Fibroblast of mammary gland (primary cell): Measurements from ENCODE around the gene RBMS3.
"Not testable (repeated sequence)": the region's sequence is repeated elsewhere in the genome, so short reads cannot be mapped to it uniquely, and the experiment has no call there.

Source experiments
- DNase-seq: peaks from one replicate; pipeline ENCODE4 v3.0.0-alpha.2; 2010; ENCODE audit warnings: low read depth
- H3K4me3 ChIP-seq: 2 replicates; pipeline ENCODE4 v1.5.1; 2011; ENCODE audit warnings: low read depth, mild to moderate bottlenecking, low read length, moderate library complexity; ENCODE audit not compliant: control insufficient read depth
- TF ChIP-seq, protein P1 (sequence below): conservative IDR thresholded peaks from 2 replicates; pipeline ENCODE4 v1.5.1; 2011; ENCODE audit warnings: low read depth, low read length, inconsistent platforms; ENCODE audit not compliant: control insufficient read depth, insufficient read depth

RBMS3 gene

DNA sequence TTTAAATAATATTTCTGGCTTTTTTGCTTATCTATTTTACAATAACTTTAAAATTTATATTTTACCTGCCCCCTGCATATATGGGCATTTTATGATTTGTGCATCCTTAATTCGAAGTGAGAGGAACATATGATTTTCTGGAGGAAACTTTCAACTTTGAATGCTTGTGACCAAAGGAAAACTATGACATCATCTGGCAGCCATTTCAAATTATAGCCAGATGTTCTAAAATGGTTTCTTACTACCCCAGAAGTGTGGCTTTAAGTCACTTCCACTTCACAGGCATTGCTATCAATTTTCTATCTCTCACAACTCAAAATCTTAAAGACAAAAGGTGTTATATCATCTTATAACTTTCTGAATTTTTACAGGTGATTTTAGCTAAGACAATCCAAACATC lies 508.8 kb downstream of the RBMS3 start:
- DNase-seq = peak; percentile 64
- H3K4me3 ChIP-seq = no peak overlapping the region
- TF ChIP-seq, protein P1, sequence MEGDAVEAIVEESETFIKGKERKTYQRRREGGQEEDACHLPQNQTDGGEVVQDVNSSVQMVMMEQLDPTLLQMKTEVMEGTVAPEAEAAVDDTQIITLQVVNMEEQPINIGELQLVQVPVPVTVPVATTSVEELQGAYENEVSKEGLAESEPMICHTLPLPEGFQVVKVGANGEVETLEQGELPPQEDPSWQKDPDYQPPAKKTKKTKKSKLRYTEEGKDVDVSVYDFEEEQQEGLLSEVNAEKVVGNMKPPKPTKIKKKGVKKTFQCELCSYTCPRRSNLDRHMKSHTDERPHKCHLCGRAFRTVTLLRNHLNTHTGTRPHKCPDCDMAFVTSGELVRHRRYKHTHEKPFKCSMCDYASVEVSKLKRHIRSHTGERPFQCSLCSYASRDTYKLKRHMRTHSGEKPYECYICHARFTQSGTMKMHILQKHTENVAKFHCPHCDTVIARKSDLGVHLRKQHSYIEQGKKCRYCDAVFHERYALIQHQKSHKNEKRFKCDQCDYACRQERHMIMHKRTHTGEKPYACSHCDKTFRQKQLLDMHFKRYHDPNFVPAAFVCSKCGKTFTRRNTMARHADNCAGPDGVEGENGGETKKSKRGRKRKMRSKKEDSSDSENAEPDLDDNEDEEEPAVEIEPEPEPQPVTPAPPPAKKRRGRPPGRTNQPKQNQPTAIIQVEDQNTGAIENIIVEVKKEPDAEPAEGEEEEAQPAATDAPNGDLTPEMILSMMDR = no peak

DNA sequence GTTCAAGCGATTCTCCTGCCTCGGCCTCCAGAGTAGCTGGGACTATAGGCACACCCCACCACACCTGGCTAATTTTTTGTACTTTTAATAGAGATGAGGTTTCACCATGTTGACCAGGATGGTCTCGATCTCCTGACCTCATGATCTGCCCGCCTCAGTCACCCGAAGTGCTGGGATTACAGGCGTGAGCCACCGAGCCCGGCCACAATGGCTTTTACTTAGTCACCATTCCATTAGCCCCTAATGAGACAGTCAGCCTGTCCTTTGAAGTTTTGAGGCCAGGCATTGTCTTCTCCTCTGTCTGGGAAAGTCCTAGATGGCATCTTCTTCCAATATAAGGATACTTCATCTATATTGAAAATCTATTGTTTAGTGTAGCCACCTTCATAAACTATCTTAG lies 515.9 kb downstream of the RBMS3 start:
- TF ChIP-seq, protein P1 = no peak
- DNase-seq = no peak
- no peak overlapping the region for H3K4me3 ChIP-seq

DNA sequence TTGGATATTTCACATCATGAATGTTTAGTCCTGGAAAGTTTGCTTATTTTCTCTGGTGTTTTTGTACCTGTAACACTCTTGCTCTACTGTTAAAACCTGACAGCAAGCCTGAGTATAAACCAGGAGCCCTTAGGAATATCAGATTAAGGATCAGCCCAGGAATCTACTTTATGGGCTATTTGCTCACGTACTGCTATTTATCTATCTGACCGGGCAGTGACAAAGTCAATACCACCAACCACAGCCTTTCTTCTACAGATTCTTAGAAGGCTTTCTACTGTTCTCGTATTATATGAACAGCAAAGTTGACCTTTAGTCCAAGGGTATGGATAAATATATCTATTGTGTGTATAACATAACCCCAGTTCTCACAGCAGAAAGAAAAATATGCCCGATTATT lies 521.2 kb downstream of the RBMS3 start:
- TF ChIP-seq, protein P1 = no peak
- DNase-seq = no peak
- no peak overlapping the region for H3K4me3 ChIP-seq

DNA sequence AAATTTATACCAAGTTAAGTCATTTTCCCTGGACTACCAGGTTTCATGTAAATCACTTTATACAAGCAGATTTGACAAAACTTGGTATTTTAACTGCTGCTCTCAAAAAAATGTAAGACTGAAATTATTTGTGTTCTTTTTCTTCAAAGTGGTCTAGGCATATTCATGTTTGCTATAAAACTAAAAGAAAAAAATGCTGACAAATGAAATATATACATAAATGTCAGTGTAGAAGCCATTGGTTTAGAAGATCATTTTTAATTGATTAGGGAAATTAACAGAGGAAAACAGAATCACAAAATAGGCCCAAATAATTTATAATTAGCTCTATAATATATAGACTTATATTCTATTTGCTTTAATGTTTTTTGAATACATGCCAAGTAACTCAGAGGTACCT lies 523.2 kb downstream of the RBMS3 start:
- TF ChIP-seq, protein P1 = no peak
- H3K4me3 ChIP-seq = no peak overlapping the region
- no peak for DNase-seq

DNA sequence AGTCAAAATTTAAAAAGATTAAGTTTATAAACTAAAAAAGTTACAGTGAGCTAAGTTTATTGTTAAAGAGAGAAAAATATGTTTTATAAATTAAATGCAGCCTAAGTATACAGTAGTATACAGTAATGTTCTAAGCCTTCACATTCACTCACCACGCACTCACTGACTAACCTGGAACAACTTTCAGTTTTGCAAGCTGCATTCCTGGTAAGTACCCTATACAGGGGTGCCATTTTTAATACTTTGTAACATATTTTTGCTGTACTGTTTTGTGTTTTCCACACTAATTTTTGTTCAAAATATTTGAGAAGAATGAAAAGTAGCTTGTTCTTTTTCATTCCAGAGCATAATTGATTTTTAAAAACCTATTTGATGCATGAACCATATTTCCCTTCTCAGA lies 524.9 kb downstream of the RBMS3 start:
- H3K4me3 ChIP-seq = no peak overlapping the region
- peak; percentile 32 for DNase-seq
- TF ChIP-seq, protein P1 = no peak

DNA sequence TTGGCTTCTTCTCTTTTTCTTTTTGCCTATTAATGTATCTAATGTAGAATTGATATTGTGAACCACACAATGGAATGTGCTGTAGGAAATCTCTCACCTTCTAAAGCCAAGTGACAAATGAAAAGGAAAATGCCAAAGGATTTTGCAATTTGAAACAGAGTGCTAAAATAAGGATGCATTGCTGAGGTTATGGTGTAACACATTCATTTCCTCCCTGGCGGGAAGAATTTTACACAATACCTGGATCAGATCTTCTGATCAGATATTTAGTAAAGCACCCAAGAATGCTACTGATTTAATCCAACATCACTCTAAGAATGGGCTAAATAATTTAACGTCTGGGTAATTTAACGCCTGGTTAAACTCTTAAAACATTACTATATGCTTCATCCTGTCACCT lies 527.5 kb downstream of the RBMS3 start:
- H3K4me3 ChIP-seq, DNase-seq: not testable (repeated sequence)

DNA sequence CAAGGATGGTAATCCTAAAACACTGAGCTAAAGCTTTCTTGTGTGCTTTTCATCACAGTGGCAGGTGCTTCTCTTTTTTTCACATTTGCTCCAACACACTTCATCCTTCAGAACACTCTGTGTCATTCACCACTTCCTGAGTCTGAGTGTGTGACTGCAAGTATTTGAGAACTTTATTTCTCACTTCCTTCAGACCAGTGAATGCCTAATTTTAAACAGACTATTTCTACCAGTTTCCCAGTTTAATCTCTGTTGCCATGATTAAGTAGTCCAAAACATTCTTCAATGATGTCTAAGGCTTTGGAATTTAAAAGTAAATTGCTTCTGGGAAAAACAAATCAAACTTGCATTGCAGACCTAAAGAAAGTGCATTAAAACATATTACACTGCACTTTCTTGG lies 541.2 kb downstream of the RBMS3 start:
- TF ChIP-seq, protein P1 = no peak
- DNase-seq = peak; percentile 52
- H3K4me3 ChIP-seq = no peak overlapping the region
